GM23338 (cell line): ENCODE results near the gene NRIP1. TPM values are rescaled to one million over a fixed set of nuclear protein-coding genes. Genes with fewer than 3 reads are reported as not detected.

ENCODE experiments used
- ATAC-seq: fragments of 200-7000 bp; cut with Tn5 transposase; 3 replicates; pipeline ENCODE4 v1.9.1; 2020
- DNase-seq: peaks from one replicate; pipeline ENCODE4 v3.0.0-alpha.2; 2015; ENCODE audit warnings: low spot score
- H2AFZ ChIP-seq: fragments of 200-600 bp; sonication (generic); 2 replicates; pipeline ENCODE4 v1.8.0; 2016; ENCODE audit warnings: antibody characterized with exemption, mild to moderate bottlenecking, moderate library complexity
- H3F3A ChIP-seq: fragments of 200-600 bp; sonication (generic); replicated peaks from 2 replicates; pipeline ENCODE4 v1.8.0; 2017; ENCODE audit warnings: antibody characterized with exemption, mixed run types, low read depth
- H3K27ac ChIP-seq: fragments of 200-600 bp; sonication (generic); 2 replicates; pipeline ENCODE4 v1.6.1; 2016; ENCODE audit warnings: low read depth
- H3K27me3 ChIP-seq: fragments of 200-600 bp; sonication (generic); 2 replicates; pipeline ENCODE4 v1.8.0; 2016; ENCODE audit warnings: mild to moderate bottlenecking, mixed run types, moderate library complexity; ENCODE audit not compliant: insufficient read depth
- H3K36me3 ChIP-seq: fragments of 200-600 bp; sonication (generic); 2 replicates; pipeline ENCODE4 v1.8.0; 2016; ENCODE audit warnings: mild to moderate bottlenecking; ENCODE audit not compliant: insufficient read depth
- H3K4me1 ChIP-seq: fragments of 200-600 bp; sonication (generic); 2 replicates; pipeline ENCODE4 v1.8.0; 2016; ENCODE audit warnings: mild to moderate bottlenecking, moderate library complexity; ENCODE audit not compliant: insufficient read depth
- H3K4me2 ChIP-seq: fragments of 200-600 bp; sonication (generic); 2 replicates; pipeline ENCODE4 v1.7.1; 2017; ENCODE audit warnings: mixed run types
- H3K4me3 ChIP-seq: fragments of 200-600 bp; sonication (generic); 2 replicates; pipeline ENCODE4 v1.6.1; 2016; ENCODE audit warnings: mixed run types
- H3K79me2 ChIP-seq: fragments of 200-600 bp; sonication (generic); replicated peaks from 2 replicates; pipeline ENCODE4 v1.8.0; 2017; ENCODE audit warnings: mild to moderate bottlenecking; ENCODE audit not compliant: insufficient read depth
- H3K9me2 ChIP-seq: fragments of 200-600 bp; sonication (generic); 2 replicates; pipeline ENCODE4 v1.8.0; 2017; ENCODE audit not compliant: insufficient read depth
- H4K20me1 ChIP-seq: fragments of 200-600 bp; sonication (generic); replicated peaks from 2 replicates; pipeline ENCODE4 v1.8.0; 2017; ENCODE audit warnings: mild to moderate bottlenecking; ENCODE audit not compliant: insufficient read depth
- H3K27ac Mint-ChIP-seq: 2 replicates; pipeline ENCODE4 v1.8.0; 2020; ENCODE audit warnings: inconsistent platforms, mild to moderate bottlenecking, moderate library complexity, mixed read lengths
- H3K27me3 Mint-ChIP-seq: 3 replicates; pipeline ENCODE4 v1.8.0; 2022; ENCODE audit warnings: low read depth, mild to moderate bottlenecking, moderate library complexity, mixed read lengths, inconsistent platforms; ENCODE audit not compliant: insufficient read depth, poor library complexity
- H3K36me3 Mint-ChIP-seq: 3 replicates; pipeline ENCODE4 v1.8.0; 2021; ENCODE audit warnings: low read depth, mild to moderate bottlenecking, inconsistent platforms, moderate library complexity, mixed read lengths
- H3K4me1 Mint-ChIP-seq: 3 replicates; pipeline ENCODE4 v1.8.0; 2020; ENCODE audit warnings: mild to moderate bottlenecking, inconsistent platforms, mixed read lengths
- H3K4me3 Mint-ChIP-seq: 3 replicates; pipeline ENCODE4 v1.8.0; 2021; ENCODE audit warnings: moderate library complexity, mild to moderate bottlenecking, inconsistent platforms, mixed read lengths
- H3K9me3 Mint-ChIP-seq: 3 replicates; pipeline ENCODE4 v1.8.0; 2020; ENCODE audit warnings: moderate library complexity, mild to moderate bottlenecking, inconsistent platforms, mixed read lengths
- CREB1 ChIP-seq: fragments of 250-450 bp; sonication (Bioruptor Pico); IDR thresholded peaks from 2 replicates; pipeline ENCODE4 v1.5.0; 2020; ENCODE audit warnings: low read depth, mild to moderate bottlenecking, moderate library complexity
- JUNB ChIP-seq: IDR thresholded peaks from one replicate; pipeline ENCODE4 v1.6.1; 2016; ENCODE audit warnings: antibody characterized with exemption; ENCODE audit not compliant: unreplicated experiment
- REST ChIP-seq: IDR thresholded peaks from one replicate; pipeline ENCODE4 v1.6.1; 2018; ENCODE audit warnings: antibody characterized with exemption; ENCODE audit not compliant: unreplicated experiment
- ZNF114 ChIP-seq: fragments of 250-450 bp; sonication (Bioruptor Pico); IDR thresholded peaks from 2 replicates; pipeline ENCODE4 v1.5.0; 2020; ENCODE audit warnings: mild to moderate bottlenecking, moderate library complexity
- ZNF462 ChIP-seq: fragments of 250-450 bp; sonication (Bioruptor Pico); IDR thresholded peaks from 2 replicates; pipeline ENCODE4 v1.5.0; 2020; ENCODE audit warnings: mild to moderate bottlenecking, moderate library complexity
- polyA plus RNA-seq: library from polyadenylated mRNA; unstranded; fragments of >200 nt; fragmentation: Nextera tagmentation; extraction: Ambion mirVana; gene quantifications from 2 replicates; pipeline ENCODE4 v1.2.1, GENCODE V29; 2016
- total RNA-seq: library from RNA; depleted of rRNA; stranded (reverse); fragments of >200 nt; shearing (Covaris generic); gene quantifications from 2 replicates; pipeline ENCODE4 v1.2.3, GENCODE V29; 2014

NRIP1 gene
- total and polyA plus RNA-seq, 2 experiments from 2014 or later = 3.0 to 9.0 TPM

GRCh38 chr21:15093216-15093615 is 28.4 kb upstream of the NRIP1 start:
- no peak overlapping the region for H3K27ac ChIP-seq
- Mint-ChIP-seq H3K27me3 (no peaks in the 10 kb centered on the region), H3K4me3 (no peak overlapping the region), H3K27ac (no peak overlapping the region), H3K36me3 (no peaks in the 10 kb centered on the region), H3K4me1 (peaks cover 10% of the 10 kb centered on the region), H3K9me3 (no peaks in the 10 kb centered on the region)
- ATAC-seq (no peak), DNase-seq (no peak)
- no peak overlapping the region for H3K4me2 ChIP-seq
- no peaks in the 10 kb centered on the region for H3F3A ChIP-seq
- H3K4me3 ChIP-seq = no peak overlapping the region
- H4K20me1 ChIP-seq = no peaks in the 10 kb centered on the region
- no peaks in the 10 kb centered on the region for H3K79me2 ChIP-seq
- H3K9me2 ChIP-seq = no peaks in the 10 kb centered on the region
- H2AFZ ChIP-seq = no peak overlapping the region
- no peaks in the 10 kb centered on the region; the same call in 1 of the 2 replicates for H3K4me1 ChIP-seq
- no peaks in the 10 kb centered on the region for H3K27me3 ChIP-seq
- H3K36me3 ChIP-seq = no peaks in the 10 kb centered on the region
- TF ChIP-seq JUNB (no peak), REST (no peak), ZNF462 (CRISPR knock-in tag) (no peak), ZNF114 (no peak), CREB1 (CRISPR knock-in tag) (no peak)
